GM18507 (cell line): ENCODE measurements around the gene SLX4IP.
"Not testable (repeated sequence)": the region's sequence is repeated elsewhere in the genome, so short reads cannot be mapped to it uniquely, and the experiment has no call there.

ENCODE experiments used
- DNase-seq: peaks from one replicate; pipeline ENCODE4 v3.0.0; 2011; ENCODE audit warnings: low read depth; ENCODE audit not compliant: insufficient read length; ENCODE audit errors: extremely low spot score
- FAIRE-seq: peaks from 2 replicates; lab custom pipeline; 2011; peaks lifted over from hg19 to GRCh38; lab: Jason Lieb, UNC

Gene SLX4IP

GRCh38 chr20:10585308-10585707 is 150.2 kb downstream of the SLX4IP start:
- FAIRE-seq (no peak), DNase-seq (no peak)

- DNase-seq (no peak), FAIRE-seq (no peak)
Observed at GRCh38 chr20:10586296-10586695, 151.2 kb downstream of the SLX4IP start.

- not testable (repeated sequence) for FAIRE-seq, DNase-seq
Observed at GRCh38 chr20:10590446-10590845, 155.3 kb downstream of the SLX4IP start.

- DNase-seq (no peak), FAIRE-seq (no peak)
Observed at GRCh38 chr20:10590950-10591671, 156.0 kb downstream of the SLX4IP start.

- DNase-seq (no peak), FAIRE-seq (no peak)
Observed at GRCh38 chr20:10591946-10592521, 156.9 kb downstream of the SLX4IP start.

- no peak for FAIRE-seq
- DNase-seq: no peak
Observed at GRCh38 chr20:10594296-10594868, 159.3 kb downstream of the SLX4IP start.

GRCh38 chr20:10595266-10595665 is 160.2 kb downstream of the SLX4IP start:
- DNase-seq (no peak), FAIRE-seq (no peak)

- DNase-seq (no peak), FAIRE-seq (no peak)
Observed at GRCh38 chr20:10595985-10596384, 160.9 kb downstream of the SLX4IP start.

- DNase-seq (no peak), FAIRE-seq (no peak)
Observed at GRCh38 chr20:10596710-10597121, 161.6 kb downstream of the SLX4IP start.

- no peak for FAIRE-seq
- DNase-seq: no peak
Observed at GRCh38 chr20:10597637-10598036, 162.5 kb downstream of the SLX4IP start.

GRCh38 chr20:10602221-10602871 is 167.2 kb downstream of the SLX4IP start:
- no peak for DNase-seq
- FAIRE-seq: no peak

GRCh38 chr20:10603378-10603777 is 168.3 kb downstream of the SLX4IP start:
- FAIRE-seq (no peak), DNase-seq (no peak)

- FAIRE-seq: no peak
- DNase-seq: no peak
Observed at GRCh38 chr20:10603971-10604864, 169.1 kb downstream of the SLX4IP start.

GRCh38 chr20:10604865-10605440 is 169.8 kb downstream of the SLX4IP start:
- DNase-seq (no peak), FAIRE-seq (no peak)

GRCh38 chr20:10605547-10606195 is 170.6 kb downstream of the SLX4IP start:
- no peak for FAIRE-seq
- no peak for DNase-seq

- DNase-seq (no peak), FAIRE-seq (no peak)
Observed at GRCh38 chr20:10609276-10609675, 174.2 kb downstream of the SLX4IP start.

- no peak for DNase-seq
- FAIRE-seq: no peak
Observed at GRCh38 chr20:10609770-10610169, 174.7 kb downstream of the SLX4IP start.

- FAIRE-seq (no peak), DNase-seq (no peak)
Observed at GRCh38 chr20:10610251-10610650, 175.1 kb downstream of the SLX4IP start.

GRCh38 chr20:10611357-10611756 is 176.3 kb downstream of the SLX4IP start:
- DNase-seq: no peak
- FAIRE-seq: no peak
